K562 treated with DMSO at 1 percent for 4 hours (cell line): ENCODE data around the gene ASAP2. TPM values are rescaled to one million over a fixed set of nuclear protein-coding genes. Genes with fewer than 3 reads are reported as not detected.

Source experiments
- total RNA-seq: library from RNA; unstranded; fragments of 300-600 nt; gene quantifications from 2 replicates; pipeline ENCODE4 v1.2.3, GENCODE V29; 2022; ENCODE audit not compliant: insufficient read depth

Gene ASAP2
- total RNA-seq: 3.0 and 3.3 TPM in 2 replicates

GRCh38 chr2:9205963-9206948, at the start of gene ASAP2:
Gene ASAP2 (plus strand): TSS chr2:9206812. CDS start chr2:9207105, 293 bp downstream.

GRCh38 chr2:9423100-9423921, 216.7 kb downstream of the ASAP2 start, which contains the start of the genes CPSF3 and ITGB1BP1:
Gene CPSF3 (plus strand): TSS chr2:9423654. CDS start chr2:9423774, 120 bp downstream.
Gene ITGB1BP1 (minus strand): TSS chr2:9423528. CDS start chr2:9418697, 4,831 bp downstream.

Other genes with a start within 250 kb of the ASAP2 start
- gene MBOAT2, start 203.1 kb upstream of the ASAP2 start, total RNA-seq: 4.9 and 12.7 TPM in 2 replicates
- gene ITGB1BP1, start 216.7 kb downstream of the ASAP2 start, total RNA-seq: 39.8 and 40.3 TPM in 2 replicates
- 36.3 and 39.1 TPM in 2 replicates for gene CPSF3, start 216.8 kb downstream of the ASAP2 start, total RNA-seq